ENCODE results near the gene MMP15. TPM values are rescaled to one million over a fixed set of nuclear protein-coding genes. Genes with fewer than 3 reads are reported as not detected.
"Not testable (repeated sequence)": the region's sequence is repeated elsewhere in the genome, so short reads cannot be mapped to it uniquely, and the experiment has no call there.

The MMP15 gene
- total RNA-seq, 1 donor from 2014 or later = 44.0 TPM

- ATAC-seq (no peak), DNase-seq (ENCODE audit: low spot score) (no peak)
- intact Hi-C loops (cut with DNase I) = no loop called here
Observed at GRCh38 chr16:58063377-58064076, 38.0 kb downstream of the MMP15 start.

- intact Hi-C loops (cut with DNase I) = no loop called here
- ATAC-seq = no peak
Observed at GRCh38 chr16:58070585-58070984, 45.0 kb downstream of the MMP15 start.

GRCh38 chr16:58072134-58072533 is 46.6 kb downstream of the MMP15 start:
- DNase-seq (ENCODE audit: low spot score); intact Hi-C loops (cut with DNase I); ATAC-seq: not testable (repeated sequence)

More at GRCh38 chr16:58070585-58070984, 45.0 kb downstream of the MMP15 start:
- DNase-seq (ENCODE audit: low spot score) = no peak

GRCh38 chr16:58073086-58073485 is 47.5 kb downstream of the MMP15 start:
- DNase-seq (ENCODE audit: low spot score); ATAC-seq; intact Hi-C loops (cut with DNase I): not testable (repeated sequence)

GRCh38 chr16:58074657-58075056 is 49.1 kb downstream of the MMP15 start:
- DNase-seq (ENCODE audit: low spot score) (no peak), ATAC-seq (no peak)
- intact Hi-C loops (cut with DNase I) = no loop called here

GRCh38 chr16:58076514-58076913 is 51.0 kb downstream of the MMP15 start:
- DNase-seq (ENCODE audit: low spot score) (no peak), ATAC-seq (no peak)
- intact Hi-C loops (cut with DNase I) = no loop called here

- no peak for DNase-seq (ENCODE audit: low spot score)
- ATAC-seq = no peak
Observed at GRCh38 chr16:58077796-58078195, 52.2 kb downstream of the MMP15 start.

GRCh38 chr16:58080657-58081056 is 55.1 kb downstream of the MMP15 start:
- intact Hi-C loops (cut with DNase I); DNase-seq (ENCODE audit: low spot score): not testable (repeated sequence)

More at GRCh38 chr16:58077796-58078195, 52.2 kb downstream of the MMP15 start:
- intact Hi-C loops (cut with DNase I) = no loop called here

GRCh38 chr16:58082381-58082780 is 56.8 kb downstream of the MMP15 start:
- no peak for ATAC-seq
- DNase-seq (ENCODE audit: low spot score) = no peak
- intact Hi-C loops (cut with DNase I) = no loop called here

More at GRCh38 chr16:58080657-58081056, 55.1 kb downstream of the MMP15 start:
- not testable (repeated sequence) for ATAC-seq

- intact Hi-C loops (cut with DNase I) = no loop called here
- DNase-seq (ENCODE audit: low spot score) (no peak), ATAC-seq (no peak)
Observed at GRCh38 chr16:58084635-58085034, 59.1 kb downstream of the MMP15 start.

GRCh38 chr16:58085171-58085570 is 59.6 kb downstream of the MMP15 start:
- intact Hi-C loops (cut with DNase I) = no loop called here
- ATAC-seq = no peak
- no peak for DNase-seq (ENCODE audit: low spot score)

- ATAC-seq (no peak), DNase-seq (ENCODE audit: low spot score) (no peak)
- intact Hi-C loops (cut with DNase I) = no loop called here
Observed at GRCh38 chr16:58085584-58086251, 60.2 kb downstream of the MMP15 start.

GRCh38 chr16:58086381-58087208 is 61.0 kb downstream of the MMP15 start:
- ATAC-seq (no peak), DNase-seq (ENCODE audit: low spot score) (no peak)
- intact Hi-C loops (cut with DNase I) = no loop called here

- DNase-seq (ENCODE audit: low spot score) = no peak
- intact Hi-C loops (cut with DNase I) = no loop called here
- no peak for ATAC-seq
Observed at GRCh38 chr16:58087209-58087913, 61.8 kb downstream of the MMP15 start.

GRCh38 chr16:58088091-58088490 is 62.5 kb downstream of the MMP15 start:
- no peak for DNase-seq (ENCODE audit: low spot score)
- ATAC-seq = no peak
- intact Hi-C loops (cut with DNase I) = no loop called here

GRCh38 chr16:58090396-58090795 is 64.8 kb downstream of the MMP15 start:
- DNase-seq (ENCODE audit: low spot score); ATAC-seq; intact Hi-C loops (cut with DNase I): not testable (repeated sequence)

GRCh38 chr16:58094026-58094425 is 68.5 kb downstream of the MMP15 start:
- no peak for DNase-seq (ENCODE audit: low spot score)
- no peak for ATAC-seq
- intact Hi-C loops (cut with DNase I) = no loop called here

- ATAC-seq (no peak), DNase-seq (ENCODE audit: low spot score) (no peak)
- intact Hi-C loops (cut with DNase I) = no loop called here
Observed at GRCh38 chr16:58094791-58095574, 69.4 kb downstream of the MMP15 start.

Data from sciatic nerve (tissue), 2 donors.